ENCODE results near the gene RSPH10B2. TPM values are rescaled to one million over a fixed set of nuclear protein-coding genes. Genes with fewer than 3 reads are reported as not detected.
"Not testable (repeated sequence)": the region's sequence is repeated elsewhere in the genome, so short reads cannot be mapped to it uniquely, and the experiment has no call there.

RSPH10B2 gene
- total RNA-seq, 1 donor from 2014 or later: 0.38 TPM

DNA sequence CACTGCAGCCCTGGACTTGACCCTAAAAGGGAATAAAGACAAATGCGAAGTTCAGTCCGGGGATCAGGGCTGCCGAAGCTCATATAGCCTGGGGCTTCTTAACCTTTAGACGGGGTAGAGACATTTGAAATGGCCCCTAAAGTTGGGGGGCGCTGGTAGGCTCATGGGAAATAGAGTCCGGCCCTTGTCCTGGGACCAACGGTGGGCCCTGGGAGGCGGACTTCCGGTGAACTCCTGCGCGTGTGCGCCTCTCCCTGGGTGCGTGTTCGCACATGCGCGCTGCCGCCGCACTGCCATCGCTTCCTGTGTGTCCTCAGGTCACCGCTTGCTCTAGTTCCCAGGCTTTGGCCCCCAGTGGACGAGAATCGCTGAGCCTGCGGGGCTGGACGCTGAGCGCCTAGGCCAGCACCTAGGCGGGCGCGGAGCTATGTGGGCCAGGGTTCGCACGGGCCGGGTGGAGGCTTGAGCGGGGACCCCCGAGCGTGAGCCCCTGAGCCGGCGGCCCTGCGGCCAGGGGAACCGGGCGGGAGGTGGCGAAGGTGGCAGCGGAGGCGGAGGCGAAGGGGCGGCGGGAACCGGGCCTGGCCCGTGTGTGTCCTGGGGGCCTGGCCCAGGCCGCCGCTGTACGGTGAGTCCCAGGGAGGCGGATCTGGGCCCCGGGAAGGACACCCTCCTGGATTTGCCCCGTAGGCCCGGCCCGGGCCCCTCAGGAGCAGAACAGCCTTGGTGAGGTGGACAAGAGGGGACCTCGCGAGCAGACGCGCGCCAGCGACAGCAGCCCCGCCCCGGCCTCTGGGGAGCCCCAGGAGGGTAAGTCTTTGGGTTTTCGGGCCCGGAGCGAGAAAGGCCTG lies 24.2 kb upstream of the RSPH10B2 start:
- no peaks in the 10 kb centered on the region for H3K9me3 Mint-ChIP-seq (ENCODE audit: unreplicated experiment)
- H3K27ac Mint-ChIP-seq (ENCODE audit: unreplicated experiment): peak overlapping the region; percentile 92
- TF ChIP-seq, protein P1, sequence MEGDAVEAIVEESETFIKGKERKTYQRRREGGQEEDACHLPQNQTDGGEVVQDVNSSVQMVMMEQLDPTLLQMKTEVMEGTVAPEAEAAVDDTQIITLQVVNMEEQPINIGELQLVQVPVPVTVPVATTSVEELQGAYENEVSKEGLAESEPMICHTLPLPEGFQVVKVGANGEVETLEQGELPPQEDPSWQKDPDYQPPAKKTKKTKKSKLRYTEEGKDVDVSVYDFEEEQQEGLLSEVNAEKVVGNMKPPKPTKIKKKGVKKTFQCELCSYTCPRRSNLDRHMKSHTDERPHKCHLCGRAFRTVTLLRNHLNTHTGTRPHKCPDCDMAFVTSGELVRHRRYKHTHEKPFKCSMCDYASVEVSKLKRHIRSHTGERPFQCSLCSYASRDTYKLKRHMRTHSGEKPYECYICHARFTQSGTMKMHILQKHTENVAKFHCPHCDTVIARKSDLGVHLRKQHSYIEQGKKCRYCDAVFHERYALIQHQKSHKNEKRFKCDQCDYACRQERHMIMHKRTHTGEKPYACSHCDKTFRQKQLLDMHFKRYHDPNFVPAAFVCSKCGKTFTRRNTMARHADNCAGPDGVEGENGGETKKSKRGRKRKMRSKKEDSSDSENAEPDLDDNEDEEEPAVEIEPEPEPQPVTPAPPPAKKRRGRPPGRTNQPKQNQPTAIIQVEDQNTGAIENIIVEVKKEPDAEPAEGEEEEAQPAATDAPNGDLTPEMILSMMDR (IDR thresholded peaks at IDR 0.05): peak; percentile 11
- peaks cover 4% of the 10 kb centered on the region for H3K27me3 Mint-ChIP-seq (ENCODE audit: unreplicated experiment)
- peaks cover 19% of the 10 kb centered on the region for H3K4me1 Mint-ChIP-seq (ENCODE audit: unreplicated experiment)
- peak overlapping the region; percentile 87 for H3K4me3 Mint-ChIP-seq (ENCODE audit: unreplicated experiment)
- peaks cover 19% of the 10 kb centered on the region for H3K36me3 Mint-ChIP-seq (ENCODE audit: unreplicated experiment)
- DNase-seq (ENCODE audit: extremely low spot score, unreplicated experiment): peak; percentile 96

DNA sequence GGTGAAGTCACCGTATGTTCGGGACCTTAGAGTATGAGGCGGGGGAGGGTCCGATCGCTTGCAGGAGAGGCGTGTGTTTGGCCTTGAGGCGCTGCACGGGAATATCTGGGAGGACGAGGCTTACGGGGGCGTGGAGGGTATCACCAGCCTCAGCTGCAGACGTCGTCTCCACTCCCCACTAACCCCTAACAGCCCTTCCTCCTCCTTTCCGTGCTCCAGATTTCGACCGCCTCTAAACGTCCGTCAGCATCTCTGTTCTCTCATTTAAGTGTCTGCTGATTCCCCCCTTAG lies 23.6 kb upstream of the RSPH10B2 start:
- no peak for DNase-seq (ENCODE audit: extremely low spot score, unreplicated experiment)
- Mint-ChIP-seq H3K36me3 (ENCODE audit: unreplicated experiment) (peaks cover 24% of the 10 kb centered on the region), H3K27me3 (ENCODE audit: unreplicated experiment) (no peaks in the 10 kb centered on the region), H3K27ac (ENCODE audit: unreplicated experiment) (peak overlapping the region; percentile 92), H3K4me3 (ENCODE audit: unreplicated experiment) (peak overlapping the region; percentile 87), H3K4me1 (ENCODE audit: unreplicated experiment) (peaks cover 19% of the 10 kb centered on the region), H3K9me3 (ENCODE audit: unreplicated experiment) (no peaks in the 10 kb centered on the region)
- TF ChIP-seq, protein P1 (IDR thresholded peaks at IDR 0.05): no peak

GRCh38 chr7:6738415-6738814 lies 15.5 kb upstream of the RSPH10B2 start:
- not testable (repeated sequence) for H3K27me3 Mint-ChIP-seq (ENCODE audit: unreplicated experiment); H3K9me3 Mint-ChIP-seq (ENCODE audit: unreplicated experiment); H3K27ac Mint-ChIP-seq (ENCODE audit: unreplicated experiment); DNase-seq (ENCODE audit: extremely low spot score, unreplicated experiment); H3K4me3 Mint-ChIP-seq (ENCODE audit: unreplicated experiment); H3K4me1 Mint-ChIP-seq (ENCODE audit: unreplicated experiment)
- peaks cover 42% of the 10 kb centered on the region for H3K36me3 Mint-ChIP-seq (ENCODE audit: unreplicated experiment)

DNA sequence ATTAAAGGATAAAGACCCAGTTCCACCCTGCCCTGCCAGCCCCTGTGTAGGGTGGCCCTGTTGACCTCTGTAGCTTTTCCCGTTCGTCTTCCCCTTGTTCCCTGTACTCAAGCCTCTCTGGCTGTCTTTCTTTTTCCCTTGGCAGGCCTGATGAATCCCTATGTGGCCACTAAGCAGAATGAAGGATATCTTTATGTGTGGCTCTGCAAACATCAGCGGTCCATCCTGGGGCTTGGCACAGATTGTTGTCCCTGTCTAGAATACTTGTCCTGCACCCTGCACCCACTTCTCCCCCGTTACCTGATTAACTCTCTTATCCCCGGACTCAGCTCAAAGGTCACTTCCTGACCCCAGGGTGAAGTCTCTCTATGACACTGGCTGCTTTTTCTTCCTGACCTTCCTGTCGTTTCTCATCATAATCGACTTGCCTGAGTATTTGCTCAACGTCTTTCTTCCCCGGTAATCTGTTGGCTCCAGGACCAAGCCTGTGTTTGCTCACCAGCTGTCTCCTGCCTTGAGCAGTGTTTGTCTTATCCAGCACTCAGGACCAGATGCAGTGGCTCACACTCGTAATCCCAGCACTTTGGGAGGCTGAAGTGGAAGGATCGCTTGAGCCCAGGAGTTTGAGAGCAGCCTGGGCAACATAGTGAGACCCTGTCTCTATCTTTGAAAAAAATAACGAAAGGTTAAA lies 9.3 kb upstream of the RSPH10B2 start:
- not testable (repeated sequence) for DNase-seq (ENCODE audit: extremely low spot score, unreplicated experiment); H3K9me3 Mint-ChIP-seq (ENCODE audit: unreplicated experiment); H3K27ac Mint-ChIP-seq (ENCODE audit: unreplicated experiment); H3K4me3 Mint-ChIP-seq (ENCODE audit: unreplicated experiment); H3K4me1 Mint-ChIP-seq (ENCODE audit: unreplicated experiment); H3K27me3 Mint-ChIP-seq (ENCODE audit: unreplicated experiment)
- H3K36me3 Mint-ChIP-seq (ENCODE audit: unreplicated experiment): peaks cover 16% of the 10 kb centered on the region

GRCh38 chr7:6749335-6749734 lies 4.6 kb upstream of the RSPH10B2 start:
- H3K9me3 Mint-ChIP-seq (ENCODE audit: unreplicated experiment); H3K27me3 Mint-ChIP-seq (ENCODE audit: unreplicated experiment); H3K27ac Mint-ChIP-seq (ENCODE audit: unreplicated experiment); H3K36me3 Mint-ChIP-seq (ENCODE audit: unreplicated experiment); H3K4me1 Mint-ChIP-seq (ENCODE audit: unreplicated experiment); H3K4me3 Mint-ChIP-seq (ENCODE audit: unreplicated experiment); DNase-seq (ENCODE audit: extremely low spot score, unreplicated experiment): not testable (repeated sequence)

DNA sequence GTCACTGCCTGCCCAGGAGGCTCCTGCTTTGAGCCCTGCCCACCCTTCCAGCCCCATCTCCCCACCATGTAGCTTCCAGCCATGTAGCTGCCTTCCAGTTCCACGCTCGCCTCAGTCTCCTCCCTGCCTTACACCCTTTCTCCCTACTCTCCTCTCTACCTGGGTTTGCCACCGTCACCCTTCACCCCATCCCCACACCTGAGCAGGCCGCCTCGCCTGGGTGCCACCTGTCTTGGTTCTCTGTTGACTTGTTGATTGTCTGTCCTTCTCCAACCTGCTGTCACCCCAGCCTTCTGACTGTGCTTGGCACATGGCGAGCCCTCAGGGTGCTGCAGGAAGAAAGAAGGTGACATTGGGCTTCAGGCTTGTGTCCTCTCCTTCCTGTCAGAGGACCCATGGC lies 3.7 kb upstream of the RSPH10B2 start:
- H3K36me3 Mint-ChIP-seq (ENCODE audit: unreplicated experiment); H3K4me1 Mint-ChIP-seq (ENCODE audit: unreplicated experiment); H3K27me3 Mint-ChIP-seq (ENCODE audit: unreplicated experiment); DNase-seq (ENCODE audit: extremely low spot score, unreplicated experiment); H3K4me3 Mint-ChIP-seq (ENCODE audit: unreplicated experiment); H3K27ac Mint-ChIP-seq (ENCODE audit: unreplicated experiment); H3K9me3 Mint-ChIP-seq (ENCODE audit: unreplicated experiment): not testable (repeated sequence)

DNA sequence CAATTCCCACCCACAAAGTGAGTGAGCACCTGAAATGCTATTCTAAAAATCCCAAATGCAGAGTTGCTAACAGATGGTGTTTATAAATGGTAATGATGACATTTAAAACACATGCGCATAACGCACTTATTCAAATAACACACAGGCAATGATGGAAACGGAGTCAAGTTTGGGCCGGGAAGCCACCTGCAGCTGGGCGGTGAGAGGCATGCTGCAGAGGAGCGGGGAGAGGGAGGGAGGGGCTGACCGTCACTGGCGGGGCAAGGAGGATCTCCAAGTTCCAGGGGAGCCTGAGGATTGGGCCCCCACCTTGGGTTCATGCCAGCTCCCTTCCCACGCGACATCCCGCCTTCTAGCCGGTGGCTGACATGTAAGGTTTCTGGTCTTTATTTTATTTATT lies 7.3 kb downstream of the RSPH10B2 start:
- not testable (repeated sequence) for H3K36me3 Mint-ChIP-seq (ENCODE audit: unreplicated experiment); H3K4me3 Mint-ChIP-seq (ENCODE audit: unreplicated experiment); H3K9me3 Mint-ChIP-seq (ENCODE audit: unreplicated experiment); H3K27me3 Mint-ChIP-seq (ENCODE audit: unreplicated experiment); H3K27ac Mint-ChIP-seq (ENCODE audit: unreplicated experiment); H3K4me1 Mint-ChIP-seq (ENCODE audit: unreplicated experiment); DNase-seq (ENCODE audit: extremely low spot score, unreplicated experiment)

DNA sequence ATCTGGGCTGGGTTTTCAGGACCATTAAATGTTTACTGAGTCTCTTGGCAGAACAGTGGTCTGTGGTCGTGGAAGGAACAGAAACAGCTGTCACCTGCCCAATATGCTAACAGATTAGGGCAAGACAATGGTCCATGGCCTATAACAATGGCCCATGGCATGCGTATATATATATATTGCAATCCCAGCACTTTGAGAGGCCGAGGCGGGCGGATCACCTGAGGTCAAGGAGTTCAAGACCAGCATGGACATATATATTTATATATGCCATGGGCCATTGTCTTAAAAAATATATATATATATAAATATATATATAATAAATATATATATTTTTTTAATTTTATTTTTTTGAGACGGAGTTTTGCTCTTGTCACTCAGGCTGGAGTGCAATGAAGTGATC lies 27.7 kb downstream of the RSPH10B2 start:
- not testable (repeated sequence) for H3K27ac Mint-ChIP-seq (ENCODE audit: unreplicated experiment); H3K4me3 Mint-ChIP-seq (ENCODE audit: unreplicated experiment); H3K4me1 Mint-ChIP-seq (ENCODE audit: unreplicated experiment); H3K9me3 Mint-ChIP-seq (ENCODE audit: unreplicated experiment); DNase-seq (ENCODE audit: extremely low spot score, unreplicated experiment); H3K36me3 Mint-ChIP-seq (ENCODE audit: unreplicated experiment); H3K27me3 Mint-ChIP-seq (ENCODE audit: unreplicated experiment)

GRCh38 chr7:6789353-6789752 lies 35.5 kb downstream of the RSPH10B2 start:
- H3K4me3 Mint-ChIP-seq (ENCODE audit: unreplicated experiment); H3K27ac Mint-ChIP-seq (ENCODE audit: unreplicated experiment); H3K9me3 Mint-ChIP-seq (ENCODE audit: unreplicated experiment); H3K36me3 Mint-ChIP-seq (ENCODE audit: unreplicated experiment); DNase-seq (ENCODE audit: extremely low spot score, unreplicated experiment); H3K4me1 Mint-ChIP-seq (ENCODE audit: unreplicated experiment); H3K27me3 Mint-ChIP-seq (ENCODE audit: unreplicated experiment): not testable (repeated sequence)

- not testable (repeated sequence) for H3K27me3 Mint-ChIP-seq (ENCODE audit: unreplicated experiment); DNase-seq (ENCODE audit: extremely low spot score, unreplicated experiment); H3K36me3 Mint-ChIP-seq (ENCODE audit: unreplicated experiment); H3K4me3 Mint-ChIP-seq (ENCODE audit: unreplicated experiment); H3K9me3 Mint-ChIP-seq (ENCODE audit: unreplicated experiment); H3K4me1 Mint-ChIP-seq (ENCODE audit: unreplicated experiment)
- H3K27ac Mint-ChIP-seq (ENCODE audit: unreplicated experiment): peak overlapping the region; percentile 71
These were observed 38.4 kb downstream of the RSPH10B2 start for GRCh38 chr7:6792113-6792872.

Data from osteocyte (in vitro differentiated cells).